ENCODE measurements around the gene MDGA2. TPM values are rescaled to one million over a fixed set of nuclear protein-coding genes. Genes with fewer than 3 reads are reported as not detected.

MDGA2 gene
- total RNA-seq, 4 donors from 2014 or later, result not detected

DNA sequence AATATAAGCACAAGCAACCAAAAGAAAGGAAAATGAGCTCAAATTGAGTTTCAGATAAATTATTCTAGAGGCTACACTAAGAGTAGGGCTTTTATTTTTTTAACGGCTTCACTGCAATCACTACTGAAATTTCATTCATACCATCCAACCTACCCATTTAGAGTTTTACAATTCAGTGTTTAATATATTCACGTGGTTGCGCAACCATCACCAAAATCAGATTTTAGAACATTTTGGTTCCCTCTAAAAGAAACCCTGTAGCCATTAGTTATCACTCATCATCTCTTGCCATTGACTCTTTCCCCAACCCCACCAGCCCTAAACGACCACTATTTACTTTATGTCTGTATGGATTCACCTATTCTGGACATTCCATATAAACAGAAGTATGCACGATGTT lies 401.5 kb downstream of the MDGA2 start:
- Histone ChIP-seq H3K27ac (no peak overlapping the region), H3K27me3 (no peaks in the 10 kb centered on the region), H3K9me3 (no peaks in the 10 kb centered on the region), H3K36me3 (no peaks in the 10 kb centered on the region), H3K4me1 (no peaks in the 10 kb centered on the region), H3K4me3 (no peak overlapping the region)
- no peak for DNase-seq
- TF ChIP-seq POLR2A (IDR thresholded peaks at IDR 0.05), result no peak
- TF ChIP-seq, protein P1, sequence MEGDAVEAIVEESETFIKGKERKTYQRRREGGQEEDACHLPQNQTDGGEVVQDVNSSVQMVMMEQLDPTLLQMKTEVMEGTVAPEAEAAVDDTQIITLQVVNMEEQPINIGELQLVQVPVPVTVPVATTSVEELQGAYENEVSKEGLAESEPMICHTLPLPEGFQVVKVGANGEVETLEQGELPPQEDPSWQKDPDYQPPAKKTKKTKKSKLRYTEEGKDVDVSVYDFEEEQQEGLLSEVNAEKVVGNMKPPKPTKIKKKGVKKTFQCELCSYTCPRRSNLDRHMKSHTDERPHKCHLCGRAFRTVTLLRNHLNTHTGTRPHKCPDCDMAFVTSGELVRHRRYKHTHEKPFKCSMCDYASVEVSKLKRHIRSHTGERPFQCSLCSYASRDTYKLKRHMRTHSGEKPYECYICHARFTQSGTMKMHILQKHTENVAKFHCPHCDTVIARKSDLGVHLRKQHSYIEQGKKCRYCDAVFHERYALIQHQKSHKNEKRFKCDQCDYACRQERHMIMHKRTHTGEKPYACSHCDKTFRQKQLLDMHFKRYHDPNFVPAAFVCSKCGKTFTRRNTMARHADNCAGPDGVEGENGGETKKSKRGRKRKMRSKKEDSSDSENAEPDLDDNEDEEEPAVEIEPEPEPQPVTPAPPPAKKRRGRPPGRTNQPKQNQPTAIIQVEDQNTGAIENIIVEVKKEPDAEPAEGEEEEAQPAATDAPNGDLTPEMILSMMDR (IDR thresholded peaks at IDR 0.05), result no peak

DNA sequence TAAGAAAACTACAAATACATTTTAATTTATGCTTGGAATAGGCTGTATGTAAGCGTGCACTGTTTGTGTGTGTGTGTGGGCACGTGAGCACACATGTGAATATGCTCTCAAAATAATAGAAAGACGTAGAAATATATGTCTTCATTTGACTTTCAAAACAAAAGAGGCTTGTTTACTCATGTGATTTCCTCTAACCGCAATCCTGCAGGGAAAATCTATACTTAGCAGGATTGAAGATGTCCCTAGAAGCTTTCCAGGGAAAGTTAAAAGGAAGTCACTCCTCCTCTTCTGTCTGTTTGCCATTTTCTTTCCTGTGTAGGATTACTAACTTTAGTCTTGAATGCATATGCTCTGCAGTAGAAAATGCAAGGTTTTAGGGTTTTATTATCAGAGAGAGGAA lies 404.7 kb downstream of the MDGA2 start:
- TF ChIP-seq, protein P1 (IDR thresholded peaks at IDR 0.05), result no peak
- no peak for TF ChIP-seq POLR2A (IDR thresholded peaks at IDR 0.05)
- no peak overlapping the region for H3K4me3 ChIP-seq

DNA sequence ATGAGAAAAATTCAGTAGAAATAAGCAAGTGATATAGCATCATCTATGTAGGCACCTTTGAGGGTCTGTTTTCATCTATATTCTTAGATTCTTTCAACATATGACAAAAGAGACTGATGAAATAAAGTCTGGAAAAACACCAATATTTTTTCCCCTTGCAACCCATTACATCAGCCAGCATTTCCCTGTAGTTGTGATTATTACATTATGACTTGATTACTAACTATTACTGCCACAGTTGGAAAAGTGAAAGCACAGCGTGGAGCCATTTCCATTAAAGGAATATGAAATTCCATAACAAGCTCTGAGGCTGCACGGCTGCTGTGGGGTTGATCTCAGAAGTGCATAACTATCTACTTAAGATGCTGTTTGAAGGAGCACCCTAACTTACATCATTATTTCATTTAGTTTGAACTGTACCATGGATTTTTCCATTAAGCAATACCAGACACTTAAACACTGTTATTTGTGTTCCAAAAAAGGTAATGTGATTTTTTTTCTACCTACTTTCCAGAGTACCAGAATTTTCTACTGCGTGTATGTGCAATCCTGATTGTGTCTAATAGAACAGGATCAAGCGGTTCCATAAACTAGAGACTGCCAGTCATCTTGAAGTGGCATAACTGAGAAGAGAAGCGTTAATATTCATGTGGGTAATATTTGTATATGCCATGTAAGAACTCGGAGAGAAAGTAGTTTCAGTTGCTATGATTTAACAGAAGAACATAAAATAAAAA lies 405.5 kb downstream of the MDGA2 start:
- H3K27me3 ChIP-seq, result no peaks in the 10 kb centered on the region
- no peak overlapping the region for H3K4me3 ChIP-seq
- TF ChIP-seq, protein P1 (IDR thresholded peaks at IDR 0.05), result no peak
- TF ChIP-seq POLR2A (IDR thresholded peaks at IDR 0.05), result no peak
- no peak for DNase-seq
- H3K36me3 ChIP-seq, result no peaks in the 10 kb centered on the region
- H3K9me3 ChIP-seq, result no peaks in the 10 kb centered on the region
- H3K4me1 ChIP-seq, result no peaks in the 10 kb centered on the region
- H3K27ac ChIP-seq, result no peak overlapping the region

More for the DNA sequence above, 404.7 kb downstream of the MDGA2 start:
- DNase-seq, result no peak
- no peaks in the 10 kb centered on the region for H3K9me3 ChIP-seq
- no peaks in the 10 kb centered on the region for H3K4me1 ChIP-seq
- no peaks in the 10 kb centered on the region for H3K27me3 ChIP-seq
- no peaks in the 10 kb centered on the region for H3K36me3 ChIP-seq
- H3K27ac ChIP-seq, result no peak overlapping the region

DNA sequence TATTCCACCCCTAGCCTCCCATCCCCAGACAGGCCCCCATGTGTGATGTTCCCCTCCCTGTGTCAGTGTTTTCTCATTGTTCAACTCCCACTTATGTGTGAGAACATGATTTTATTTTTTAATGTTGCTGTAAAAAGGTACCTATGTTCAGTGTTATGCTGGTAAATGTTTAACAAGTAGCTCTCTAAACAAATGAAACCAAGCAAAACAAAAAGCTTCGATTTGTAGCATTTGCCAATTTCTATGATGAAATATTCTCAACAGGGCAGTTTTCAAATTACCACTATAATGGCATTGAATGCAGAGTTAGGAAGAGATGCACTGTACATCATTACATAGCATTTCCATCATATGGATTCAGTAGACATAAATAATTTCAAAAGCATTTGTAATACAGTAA lies 410.6 kb downstream of the MDGA2 start:
- no peak for DNase-seq
- H3K4me1 ChIP-seq, result no peaks in the 10 kb centered on the region
- no peaks in the 10 kb centered on the region for H3K9me3 ChIP-seq
- H3K36me3 ChIP-seq, result no peaks in the 10 kb centered on the region
- TF ChIP-seq POLR2A (IDR thresholded peaks at IDR 0.05), result no peak
- TF ChIP-seq, protein P1 (IDR thresholded peaks at IDR 0.05), result no peak
- no peaks in the 10 kb centered on the region for H3K27me3 ChIP-seq
- no peak overlapping the region for H3K27ac ChIP-seq
- H3K4me3 ChIP-seq, result no peak overlapping the region

DNA sequence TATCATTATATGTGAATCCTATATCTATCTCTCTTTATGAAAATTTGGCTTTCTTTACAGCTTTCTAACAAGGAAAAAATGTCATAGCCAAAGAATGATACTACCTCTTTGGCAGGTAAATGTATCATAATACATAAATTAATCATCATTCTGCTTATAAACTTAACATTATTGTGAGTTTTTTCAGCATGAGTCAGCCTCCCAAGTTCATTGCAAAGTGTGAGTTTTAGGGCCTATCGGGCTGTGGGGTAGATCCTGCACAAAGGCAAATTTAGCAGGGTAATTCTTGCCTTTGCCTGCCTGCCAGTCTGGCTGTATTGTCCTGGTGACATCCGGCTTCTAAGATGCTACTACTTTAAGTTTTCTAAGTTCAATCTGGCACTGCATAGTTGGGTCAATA lies 412.6 kb downstream of the MDGA2 start:
- H3K36me3 ChIP-seq, result no peaks in the 10 kb centered on the region
- TF ChIP-seq, protein P1 (IDR thresholded peaks at IDR 0.05), result no peak
- TF ChIP-seq POLR2A (IDR thresholded peaks at IDR 0.05), result no peak
- no peaks in the 10 kb centered on the region for H3K27me3 ChIP-seq

More for the DNA sequence above, 412.6 kb downstream of the MDGA2 start:
- DNase-seq, result no peak
- H3K4me1 ChIP-seq, result no peaks in the 10 kb centered on the region
- H3K9me3 ChIP-seq, result no peaks in the 10 kb centered on the region
- H3K27ac ChIP-seq, result no peak overlapping the region
- H3K4me3 ChIP-seq, result no peak overlapping the region

All from Peyer's patch (tissue), 4 donors.